ENCODE data around the gene OR56B1. TPM values are rescaled to one million over a fixed set of nuclear protein-coding genes. Genes with fewer than 3 reads are reported as not detected.
A peak's percentile ranks its signal among the peaks of the same experiment; 100 is the strongest.

OR56B1 gene
- total and polyA plus RNA-seq, 2 donors (not counting 1 experiment from before 2014, with no cell fraction given) = 0.61 to 1.4 TPM

- Histone ChIP-seq H3K79me2 (ENCODE audit: control insufficient read depth, insufficient read depth, low read length) (peaks cover 93% of the 10 kb centered on the region), H3K4me2 (replicated peaks; ENCODE audit: low read depth, low read length, poor library complexity, severe bottlenecking) (peak overlapping the region; percentile 78)
- intact Hi-C loops (cut with micrococcal nuclease) = no loop called here
Observed at GRCh38 chr11:5691964-5692361, 44.3 kb upstream of the OR56B1 start.

More at GRCh38 chr11:5691964-5692361, 44.3 kb upstream of the OR56B1 start:
- Histone ChIP-seq H3K27me3 (replicated peaks in 1 of 4; ENCODE audit: control extremely low read depth in 1 of 4, control insufficient read depth in 3 of 4, insufficient read depth in 4 of 4, low read length in 3 of 4) (no peaks in the 10 kb centered on the region), H3K27ac (ENCODE audit: low read length in 2 of 2) (peak overlapping the region; percentile 89 to 92), H3K4me3 (ENCODE audit: control extremely low read depth in 1 of 5, extremely low read depth in 1 of 5, insufficient read depth in 1 of 5, low read depth in 2 of 5, low read length in 4 of 5) (peak overlapping the region; percentile 79 to 89 (median 84)), H2AFZ (ENCODE audit: insufficient read depth, low read depth, low read length, poor library complexity, severe bottlenecking) (peak overlapping the region; percentile 56), H3K36me3 (replicated peaks in 1 of 2; ENCODE audit: control extremely low read depth in 1 of 2, control insufficient read depth in 1 of 2, extremely low read depth in 1 of 2, insufficient read depth in 2 of 2, low read length in 1 of 2) (peaks cover 13 to 35% of the 10 kb centered on the region in 2 experiments), H4K20me1 (ENCODE audit: control insufficient read depth, insufficient read depth, low read length, poor library complexity, severe bottlenecking) (peaks cover 30% of the 10 kb centered on the region), H3K9ac (ENCODE audit: low read length) (peak overlapping the region; percentile 90), H3K9me3 (ENCODE audit: control extremely low read depth in 1 of 3, control insufficient read depth in 2 of 3, insufficient read depth in 1 of 3, low read length in 2 of 3) (no peaks in the 10 kb centered on the region), H3K4me1 (ENCODE audit: control insufficient read depth in 2 of 2, insufficient read depth in 2 of 2, low read length in 2 of 2) (peaks cover 42 to 46% of the 10 kb centered on the region in 2 donors)
- Mint-ChIP-seq H3K27me3 (no peaks in the 10 kb centered on the region), H3K27ac (peak overlapping the region; percentile 92), H3K4me3 (peak overlapping the region; percentile 94), H3K9me3 (ENCODE audit: insufficient read depth) (no peaks in the 10 kb centered on the region), H3K4me1 (peaks cover 58% of the 10 kb centered on the region)
- WGBS (ENCODE audit: insufficient coverage) = no CpG with 5 or more reads among the region's 3 CpGs
- POLR2A ChIA-PET = no interaction called here
- DNase-seq = peak; percentile 55
- ATAC-seq (ENCODE audit: low read depth) = peak; percentile 15
- TF ChIP-seq CTCF (IDR thresholded peaks at IDR 0.05) (no peak), EZH2 (IDR thresholded peaks at IDR 0.05; ENCODE audit: borderline replicate concordance, insufficient read depth, low read depth, low read length, poor library complexity, severe bottlenecking) (no peak)
- CTCF ChIA-PET = interaction anchor here (4.4 kb wide), 1 partner anchor 8 kb away, joined by 42 read pairs; no protein-coding TSS in a partner anchor

All from B cell (primary cell).